Psoas muscle (tissue), 8 donors: ENCODE results near the gene RNF133. TPM values are rescaled to one million over a fixed set of nuclear protein-coding genes. Genes with fewer than 3 reads are reported as not detected.

ENCODE experiments used
- ATAC-seq, 4 donors: fragments of 200-7000 bp; cut with Tn5 transposase; one replicate each; pipeline ENCODE4 v1.9.1; 2020; ENCODE audit warnings: moderate library complexity in 3 of 4, mild to moderate bottlenecking in 2 of 4
- DNase-seq, 2 donors: peaks; one replicate each; pipeline ENCODE4 v3.0.0-alpha.2; 2020
- H3K27ac ChIP-seq: fragments of 200-600 bp; one replicate; pipeline ENCODE4 v1.8.0; 2022
- H3K27me3 ChIP-seq, 3 donors: fragments of 200-600 bp in 1 of 3; one replicate each; pipeline versions ENCODE4 v1.6.1 to v1.8.0; 2013 to 2022; ENCODE audit warnings: low read length in 2 of 3, mild to moderate bottlenecking in 2 of 3, moderate library complexity in 1 of 3; ENCODE audit not compliant: insufficient read depth in 3 of 3
- H3K36me3 ChIP-seq, 2 donors: fragments of 200-600 bp in 1 of 2; one replicate each; pipeline versions ENCODE4 v1.6.1 to v1.8.0; 2013 to 2022; ENCODE audit warnings: low read depth in 1 of 2, mild to moderate bottlenecking in 1 of 2, moderate library complexity in 1 of 2; ENCODE audit not compliant: insufficient read depth in 1 of 2
- H3K4me1 ChIP-seq: fragments of 200-600 bp; one replicate; pipeline ENCODE4 v1.8.0; 2022
- H3K4me3 ChIP-seq: fragments of 200-600 bp; one replicate; pipeline ENCODE4 v1.8.0; 2022; ENCODE audit warnings: mild to moderate bottlenecking
- H3K9me3 ChIP-seq: fragments of 200-600 bp; one replicate; pipeline ENCODE4 v1.8.0; 2022
- CTCF ChIP-seq: fragments of 200-600 bp; IDR thresholded peaks from one replicate; pipeline ENCODE4 v1.8.0; 2022; ENCODE audit warnings: antibody characterized with exemption
- WGBS, 3 donors: extraction: QIAGEN DNeasy Blood & Tissue Kit; methylation state at CpG; one replicate each; pipeline versions ENCODE4 v1.1.6 to v1.1.7; 2013; 5-methylcytosine and 5-hydroxymethylcytosine counted together
- intact Hi-C, 2 donors: fragments of 100-400 bp; cut with DNase I; formaldehyde crosslinking; loops; one replicate each; pipeline versions ENCODE4 v1.11.0 to v1.14.2; 2022
- polyA plus RNA-seq, 3 donors: library from polyadenylated mRNA; stranded (reverse); fragments of 200-250 nt; gene quantifications; one replicate each; pipeline ENCODE4 v1.2.3, GENCODE V29; 2013
- total RNA-seq, 4 donors: library from RNA; stranded (reverse); fragmentation: NEBNext Ultra II Directional in 2 of 4; extraction: Animal tissue kit (Norgen Biotek cat#: 25700) in 2 of 4; gene quantifications; one replicate each; pipeline versions ENCODE4 v1.2.1 to v1.2.4, GENCODE V29; 2021 to 2023
- donor health status: healthy with polysubstance abuse.
- donor health status: DM: no; HTN: no; CAD: no; lungs with moderate emphysema.
- donor health status: Bipolar disorder and iron deficiency.
- donor health status: healthy.
- donor health status: DM: yes; HTN: yes; CAD: no.
- donor health status: DM: no; HTN: no; CAD: no.
- donor health status: DM: no; HTN: no; CAD: no.
- donor health status: DM: yes; HTN: yes; CAD: no.

The RNF133 gene
- total and polyA plus RNA-seq, 7 donors = 0.16 TPM; not detected in 6

- Histone ChIP-seq H3K9me3 (no peaks in the 10 kb centered on the region), H3K27ac (no peak overlapping the region), H3K4me1 (no peaks in the 10 kb centered on the region), H3K4me3 (no peak overlapping the region), H3K36me3 (no peaks in the 10 kb centered on the region), H3K27me3 (no peaks in the 10 kb centered on the region)
- no peak for TF ChIP-seq CTCF
- ATAC-seq (no peak), DNase-seq (no peak)
- intact Hi-C loops = no loop called here
- WGBS, 3 donors = 88 to 99% (median 94%) methylated on average over 1 of the region's 1 CpG
Measured at GRCh38 chr7:122736183-122736582, 37.3 kb upstream of the RNF133 start.

GRCh38 chr7:122727759-122728158, 28.8 kb upstream of the RNF133 start:
- DNase-seq = no peak
- 64 to 68% (median 67%) methylated on average over 1 of the region's 1 CpG for WGBS, 3 donors
- TF ChIP-seq CTCF = no peak
- no peak for ATAC-seq
- H3K4me3 ChIP-seq = no peak overlapping the region
- H3K4me1 ChIP-seq = no peaks in the 10 kb centered on the region
- H3K9me3 ChIP-seq = no peaks in the 10 kb centered on the region
- H3K27ac ChIP-seq = no peak overlapping the region
- no peaks in the 10 kb centered on the region for H3K36me3 ChIP-seq
- no peaks in the 10 kb centered on the region for H3K27me3 ChIP-seq
- intact Hi-C loops = no loop called here

- no peaks in the 10 kb centered on the region for H3K4me1 ChIP-seq
- ATAC-seq (no peak), DNase-seq (no peak)
- H3K27me3 ChIP-seq = no peaks in the 10 kb centered on the region
- H3K36me3 ChIP-seq = no peaks in the 10 kb centered on the region
- no peak overlapping the region for H3K27ac ChIP-seq
- H3K4me3 ChIP-seq = no peak overlapping the region
- no peaks in the 10 kb centered on the region for H3K9me3 ChIP-seq
- intact Hi-C loops = no loop called here
- TF ChIP-seq CTCF = no peak
Measured at GRCh38 chr7:122727354-122727753, 28.4 kb upstream of the RNF133 start.

- DNase-seq (no peak), ATAC-seq (no peak)
- Histone ChIP-seq H3K27me3 (no peaks in the 10 kb centered on the region), H3K36me3 (no peaks in the 10 kb centered on the region), H3K27ac (no peak overlapping the region), H3K9me3 (no peaks in the 10 kb centered on the region), H3K4me1 (no peaks in the 10 kb centered on the region), H3K4me3 (no peak overlapping the region)
- intact Hi-C loops = no loop called here
- WGBS, 3 donors = 55 to 62% (median 55%) methylated on average over 2 of the region's 2 CpGs
- TF ChIP-seq CTCF = no peak
Measured at GRCh38 chr7:122726881-122727280, 28.0 kb upstream of the RNF133 start.

- Histone ChIP-seq H3K36me3 (no peaks in the 10 kb centered on the region), H3K27me3 (no peaks in the 10 kb centered on the region), H3K9me3 (no peaks in the 10 kb centered on the region), H3K4me3 (no peak overlapping the region), H3K27ac (no peak overlapping the region), H3K4me1 (no peaks in the 10 kb centered on the region)
- ATAC-seq (no peak), DNase-seq (no peak)
- WGBS, 3 donors = 86 to 88% (median 87%) methylated on average over 4 of the region's 4 CpGs
- intact Hi-C loops = no loop called here
- no peak for TF ChIP-seq CTCF
Measured at GRCh38 chr7:122724366-122724765, 25.4 kb upstream of the RNF133 start.
